ENCODE data around the gene COL6A2.
"Not testable (repeated sequence)": the region's sequence is repeated elsewhere in the genome, so short reads cannot be mapped to it uniquely, and the experiment has no call there.

The COL6A2 gene

GRCh38 chr21:46061063-46061462 lies 36.8 kb upstream of the COL6A2 start:
- DNase-seq = no peak

- DNase-seq = no peak
These were observed 36.4 kb upstream of the COL6A2 start for GRCh38 chr21:46061518-46061917.

GRCh38 chr21:46061950-46062349 lies 36.0 kb upstream of the COL6A2 start:
- no peak for DNase-seq

GRCh38 chr21:46062471-46063211 lies 35.3 kb upstream of the COL6A2 start:
- no peak for DNase-seq

GRCh38 chr21:46063227-46063626 lies 34.7 kb upstream of the COL6A2 start:
- DNase-seq = no peak

- DNase-seq = peak; percentile 25
These were observed 33.9 kb upstream of the COL6A2 start for GRCh38 chr21:46063734-46064680.

GRCh38 chr21:46064870-46065214 lies 33.1 kb upstream of the COL6A2 start:
- DNase-seq = no peak

- DNase-seq = peak; percentile 95
These were observed 32.5 kb upstream of the COL6A2 start for GRCh38 chr21:46065215-46065913.

GRCh38 chr21:46065914-46066551 lies 31.9 kb upstream of the COL6A2 start:
- peak; percentile 65 for DNase-seq

- peak; percentile 88 for DNase-seq
These were observed 31.2 kb upstream of the COL6A2 start for GRCh38 chr21:46066591-46067331.

- peak; percentile 20 for DNase-seq
These were observed 30.3 kb upstream of the COL6A2 start for GRCh38 chr21:46067505-46068201.

GRCh38 chr21:46068516-46069079 lies 29.3 kb upstream of the COL6A2 start:
- no peak for DNase-seq

- no peak for DNase-seq
These were observed 28.7 kb upstream of the COL6A2 start for GRCh38 chr21:46069166-46069565.

- DNase-seq = no peak
These were observed 28.1 kb upstream of the COL6A2 start for GRCh38 chr21:46069719-46070279.

GRCh38 chr21:46071082-46071481 lies 26.8 kb upstream of the COL6A2 start:
- no peak for DNase-seq

GRCh38 chr21:46076724-46077123 lies 21.2 kb upstream of the COL6A2 start:
- not testable (repeated sequence) for DNase-seq

- DNase-seq = no peak
These were observed 20.2 kb upstream of the COL6A2 start for GRCh38 chr21:46077674-46078101.

- no peak for DNase-seq
These were observed 19.5 kb upstream of the COL6A2 start for GRCh38 chr21:46078322-46078977.

- DNase-seq = no peak
These were observed 18.9 kb upstream of the COL6A2 start for GRCh38 chr21:46078978-46079351.
